Kidney (tissue), 14 donors: ENCODE data around the gene BAX. TPM values are rescaled to one million over a fixed set of nuclear protein-coding genes. Genes with fewer than 3 reads are reported as not detected.
A peak's percentile ranks its signal among the peaks of the same experiment; 100 is the strongest.

Source experiments
- DNase-seq, 5 donors: peaks; one replicate each; pipeline ENCODE4 v3.0.0-alpha.2; 2013 to 2020
- FAIRE-seq: peaks from 2 replicates; lab custom pipeline; 2012; peaks lifted over from hg19 to GRCh38; lab: Jason Lieb, UNC
- H3K27ac ChIP-seq, 2 donors: one replicate each; pipeline ENCODE4 v1.7.0; 2013; ENCODE audit warnings: low read depth in 2 of 2, low read length in 2 of 2, inconsistent platforms in 1 of 2
- H3K27me3 ChIP-seq: one replicate; pipeline ENCODE4 v1.7.1; 2013; ENCODE audit warnings: low read length, inconsistent platforms; ENCODE audit not compliant: control insufficient read depth, insufficient read depth
- H3K36me3 ChIP-seq, 3 donors: one replicate each; pipeline versions ENCODE4 v1.7.0 to v1.7.1; 2013; ENCODE audit warnings: low read length in 3 of 3, control low read depth in 1 of 3, inconsistent platforms in 1 of 3; ENCODE audit not compliant: insufficient read depth in 3 of 3, control insufficient read depth in 2 of 3
- H3K4me1 ChIP-seq, 3 donors: one replicate each; pipeline versions ENCODE4 v1.7.0 to v1.7.1; 2013; ENCODE audit warnings: low read length in 3 of 3, inconsistent platforms in 1 of 3, low read depth in 1 of 3; ENCODE audit not compliant: control insufficient read depth in 2 of 3, insufficient read depth in 2 of 3
- H3K4me3 ChIP-seq, 3 donors: one replicate each; pipeline versions ENCODE4 v1.7.0 to v1.8.1; 2013; ENCODE audit warnings: low read length in 3 of 3, control low read depth in 1 of 3, inconsistent platforms in 1 of 3
- H3K9ac ChIP-seq, 3 donors: one replicate each; pipeline versions ENCODE4 v1.7.0 to v1.7.1; 2013; ENCODE audit warnings: low read length in 3 of 3, control low read depth in 1 of 3, inconsistent platforms in 1 of 3
- H3K9me3 ChIP-seq, 3 donors: one replicate each; pipeline versions ENCODE4 v1.7.0 to v1.7.1; 2013; ENCODE audit warnings: low read length in 3 of 3, control low read depth in 1 of 3, inconsistent platforms in 1 of 3; ENCODE audit not compliant: control insufficient read depth in 2 of 3, insufficient read depth in 1 of 3
- CTCF ChIP-seq: IDR thresholded peaks from 3 replicates; pipeline ENCODE4 v1.5.1; 2012; ENCODE audit warnings: mild to moderate bottlenecking, moderate library complexity, borderline replicate concordance; ENCODE audit not compliant: insufficient read depth; ENCODE audit errors: extremely low read depth
- intact Hi-C: fragments of 100-400 bp; cut with DNase I; formaldehyde crosslinking; loops from one replicate; pipeline ENCODE4 v1.11.1; 2022
- polyA plus RNA-seq: library from polyadenylated mRNA; stranded (reverse); fragments of 350-450 nt; fragmentation: Illumina TruSeq; extraction: RNeasy Lipid Tissue Mini Kit (QIAGEN cat#74804); gene quantifications from one replicate; pipeline ENCODE4 v1.2.3, GENCODE V29; 2014; ENCODE audit warnings: low read depth, low replicate concordance; ENCODE audit not compliant: insufficient read depth
- total RNA-seq: library from RNA; stranded (reverse); fragmentation: NEBNext Ultra II Directional; extraction: Animal tissue kit (Norgen Biotek cat#: 25700); gene quantifications from one replicate; pipeline ENCODE4 v1.2.1, GENCODE V29; 2021
- donor health status: control.
- donor health status: control.
- donor health status: control.
- donor health status: control.
- donor health status: control.
- donor health status: DM: yes; HTN: yes; CAD: no.
- donor health status: Normal renal cell carcinoma (clear cell type).

The BAX gene
- total and polyA plus RNA-seq, 2 donors from 2014 or later: 76.7 to 141 TPM

- H3K4me1 ChIP-seq: no peaks in the 10 kb centered on the region
- no peaks in the 10 kb centered on the region for H3K27me3 ChIP-seq
- no peak for FAIRE-seq
- no peaks in the 10 kb centered on the region for H3K9me3 ChIP-seq
- H3K27ac ChIP-seq: no peak overlapping the region
- no peak overlapping the region for H3K9ac ChIP-seq
- DNase-seq: peak in 1 of 5 donors; percentile 59
- intact Hi-C loops: no loop called here
- peaks cover 0 to 13% (median 12%) of the 10 kb centered on the region in 3 donors for H3K36me3 ChIP-seq
- TF ChIP-seq CTCF: no peak
- no peak overlapping the region for H3K4me3 ChIP-seq
Measured at GRCh38 chr19:48920949-48921348, 33.7 kb upstream of the BAX start.

- TF ChIP-seq CTCF: no peak
- Histone ChIP-seq H3K27me3 (no peaks in the 10 kb centered on the region), H3K4me1 (no peaks in the 10 kb centered on the region), H3K36me3 (peaks cover 0 to 13% (median 12%) of the 10 kb centered on the region in 3 donors), H3K27ac (no peak overlapping the region), H3K4me3 (no peak overlapping the region), H3K9ac (no peak overlapping the region), H3K9me3 (no peaks in the 10 kb centered on the region)
- DNase-seq: peak in 1 of 5 donors; percentile 59
- intact Hi-C loops: no loop called here
- no peak for FAIRE-seq
Measured at GRCh38 chr19:48921721-48922500, 32.8 kb upstream of the BAX start.

- no peak overlapping the region for H3K4me3 ChIP-seq
- no peak overlapping the region for H3K27ac ChIP-seq
- no peaks in the 10 kb centered on the region for H3K27me3 ChIP-seq
- no peaks in the 10 kb centered on the region for H3K9me3 ChIP-seq
- intact Hi-C loops: no loop called here
- H3K4me1 ChIP-seq: no peaks in the 10 kb centered on the region
- no peak for TF ChIP-seq CTCF
- peaks cover 0 to 13% (median 11%) of the 10 kb centered on the region in 3 donors for H3K36me3 ChIP-seq
- H3K9ac ChIP-seq: no peak overlapping the region
- DNase-seq (peak in 1 of 5 donors; percentile 48), FAIRE-seq (no peak)
Measured at GRCh38 chr19:48922548-48923490, 31.9 kb upstream of the BAX start.
